Nasal cavity respiratory epithelium epithelial cell of viscerocranial mucosa (primary cell): ENCODE data around the gene RHPN2. TPM values are rescaled to one million over a fixed set of nuclear protein-coding genes. Genes with fewer than 3 reads are reported as not detected.

Experiments used
- total RNA-seq: library from RNA; depleted of rRNA; stranded (reverse); fragments of >200 nt; gene quantifications from 2 replicates; pipeline ENCODE4 v1.2.3, GENCODE V29; 2014

The RHPN2 gene
- total RNA-seq: 11.6 and 17.1 TPM in 2 replicates

GRCh38 chr19:33064792-33065550 is at the start of gene RHPN2:
Gene RHPN2, minus strand, starts transcription at chr19:33064888. Its CDS starts 36 bp downstream, at chr19:33064852.

GRCh38 chr19:33080761-33081681 is 16.3 kb upstream of the RHPN2 start, which contains the start of gene GPATCH1:
Gene GPATCH1, plus strand, starts transcription at chr19:33081181. Its CDS starts 13 bp downstream, at chr19:33081194.

GRCh38 chr19:32971715-32972540 is 92.8 kb downstream of the RHPN2 start, which contains the start of the genes CEP89 and FAAP24:
Gene CEP89, minus strand, starts transcription at chr19:32971958. Its CDS starts 84 bp downstream, at chr19:32971874.
Gene FAAP24, plus strand, starts transcription at chr19:32972242. Its CDS starts 955 bp downstream, at chr19:32973197.

Other genes starting within 250 kb of the RHPN2 start
- 0.28 TPM in 1 of 2 replicates, not detected in the other for gene SLC7A9, start 195.1 kb downstream of the RHPN2 start, total RNA-seq
- gene CEP89, start 92.9 kb downstream of the RHPN2 start, total RNA-seq: 6.8 and 14.2 TPM in 2 replicates
- gene FAAP24, start 92.6 kb downstream of the RHPN2 start, total RNA-seq: 1.00 and 1.0 TPM in 2 replicates
- gene GPATCH1, start 16.3 kb upstream of the RHPN2 start, total RNA-seq: 6.5 and 9.4 TPM in 2 replicates
- gene WDR88, start 67.2 kb upstream of the RHPN2 start, total RNA-seq: not detected in 2 replicates
- 5.1 and 31.2 TPM in 2 replicates for gene LRP3, start 129.4 kb upstream of the RHPN2 start, total RNA-seq
- gene SLC7A10, start 161.0 kb upstream of the RHPN2 start, total RNA-seq: not detected in 2 replicates
- 9.9 and 13.2 TPM in 2 replicates for gene CEBPA, start 237.6 kb upstream of the RHPN2 start, total RNA-seq